HG03558 (cell line): ENCODE data around the gene ARMCX6.
"Not testable (repeated sequence)": the region's sequence is repeated elsewhere in the genome, so short reads cannot be mapped to it uniquely, and the experiment has no call there.

Experiments used
- ATAC-seq: cut with Tn5 transposase; IDR thresholded peaks from one replicate; pipeline ENCODE4 v1.9.1; 2021; ENCODE audit warnings: moderate number of reproducible peaks; ENCODE audit not compliant: unreplicated experiment; ENCODE audit errors: extremely low read depth

ARMCX6 gene

DNA sequence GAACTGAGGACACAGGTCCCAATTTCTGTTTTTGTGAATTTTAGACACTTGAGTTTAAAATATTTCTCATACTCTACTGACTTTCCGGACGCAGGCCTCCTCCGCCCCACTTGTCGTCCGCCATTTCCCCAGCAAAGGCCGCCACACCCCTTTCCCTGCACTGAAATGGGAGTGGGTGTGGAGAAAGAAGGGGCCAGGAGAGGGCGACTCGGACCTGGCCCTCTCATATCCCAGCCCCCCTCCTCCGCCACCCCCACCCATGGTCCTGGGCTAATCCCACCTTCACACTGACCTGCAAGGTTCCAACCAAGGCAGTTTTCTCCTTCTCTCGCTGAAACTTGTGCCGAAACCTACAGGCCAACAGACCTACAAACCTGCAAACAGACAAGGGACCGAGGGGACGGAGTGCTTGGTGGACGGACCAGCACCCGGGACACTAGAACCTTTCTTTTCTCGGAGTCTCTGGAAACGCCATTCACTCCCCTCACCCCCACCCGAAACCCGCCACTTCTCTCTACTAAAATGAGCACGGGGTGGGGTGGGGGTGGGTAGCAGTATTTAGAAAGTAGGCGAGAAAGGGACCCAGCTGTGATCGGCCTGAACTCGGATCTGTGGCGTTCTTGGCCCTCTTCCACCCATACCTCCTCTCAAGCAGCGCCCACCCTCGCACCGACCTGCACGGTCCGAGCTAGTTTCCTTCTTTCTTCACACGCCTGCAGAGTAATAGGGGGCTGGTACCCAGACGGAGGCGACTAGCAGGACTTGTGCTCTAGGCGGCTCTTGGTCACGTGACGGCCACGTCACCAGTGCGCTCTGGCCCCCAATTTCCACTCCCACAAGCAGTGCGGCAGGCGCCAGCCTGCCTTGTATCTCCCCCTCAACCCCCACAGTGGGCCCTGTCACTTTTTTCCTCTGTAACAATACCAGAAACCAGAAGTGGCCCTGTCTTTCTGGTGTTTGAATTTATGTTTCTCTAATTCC is at the start of gene ARMCX6:
Gene ARMCX6 (minus strand): TSS at position 790 of the 981 bp plus-strand sequence. CDS start 1,380 bp downstream, outside the sequence.
- peak; percentile 84 for ATAC-seq

DNA sequence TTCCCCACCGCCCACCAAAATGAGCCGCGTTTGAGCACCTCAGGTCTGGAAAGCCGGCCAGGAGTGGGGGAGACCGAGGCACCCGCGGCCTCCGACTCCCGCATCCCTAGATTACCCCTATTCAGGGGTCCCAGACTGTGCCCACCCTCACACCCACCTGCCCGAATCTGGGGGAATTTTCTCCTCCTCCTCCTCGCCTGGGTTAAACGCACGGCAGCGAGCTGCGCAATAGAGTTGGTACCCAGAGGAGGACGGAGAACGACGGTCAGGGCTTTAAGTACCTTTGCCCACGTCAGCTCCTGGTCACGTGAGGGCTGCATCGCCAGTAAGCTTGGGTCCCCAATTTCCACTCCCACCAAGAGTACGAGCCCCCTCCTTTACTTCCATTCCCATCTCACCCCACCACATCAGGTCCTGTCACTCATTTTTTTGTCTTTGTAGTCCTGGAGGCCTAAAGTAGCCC is 41.8 kb upstream of the ARMCX6 start, which contains the start of gene ARMCX2:
Gene ARMCX2 (minus strand): TSS at position 250 of the 463 bp plus-strand sequence. CDS start 2,262 bp downstream, outside the sequence.
- ATAC-seq = no peak

DNA sequence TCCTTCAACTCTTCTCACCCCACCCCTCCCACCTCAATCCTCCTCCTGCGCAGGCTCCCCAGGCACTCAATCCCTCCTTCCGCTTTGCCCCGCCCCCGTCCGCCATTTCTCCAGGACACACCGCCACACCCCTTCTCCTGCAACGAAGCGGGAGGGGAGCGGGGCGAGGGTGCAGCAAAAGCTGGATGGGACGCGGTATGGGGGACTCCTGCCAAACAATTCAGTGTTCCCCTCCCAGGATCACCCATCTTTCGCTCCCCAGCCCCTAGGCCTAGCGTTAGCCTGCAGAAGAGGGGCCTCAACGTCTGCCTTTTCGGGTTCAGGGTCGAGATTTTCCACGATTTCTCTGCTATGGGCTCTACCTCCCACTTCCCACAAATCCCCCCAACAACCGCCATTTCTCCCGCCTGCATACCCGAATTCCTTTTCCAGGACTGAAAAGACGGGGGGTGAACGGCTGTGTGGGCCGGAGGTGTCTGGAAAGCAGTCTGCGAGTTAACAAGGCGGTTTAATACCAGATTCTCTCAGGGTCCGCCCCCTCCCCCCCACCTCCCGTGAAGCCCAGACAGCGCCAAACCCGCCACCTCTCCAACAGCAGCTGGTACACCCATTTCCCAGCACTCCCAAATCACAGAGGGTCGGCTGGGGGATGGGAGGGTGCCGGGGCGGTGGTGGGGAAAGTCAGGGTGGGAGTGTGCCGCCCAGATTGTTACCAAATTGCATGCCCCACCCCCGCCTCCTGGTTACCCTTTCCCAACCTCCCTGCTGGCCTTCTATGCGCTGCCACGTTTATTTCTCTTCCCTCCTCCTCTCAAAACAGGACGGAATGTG is 41.1 kb upstream of the ARMCX6 start:
- peak; percentile 45 for ATAC-seq

DNA sequence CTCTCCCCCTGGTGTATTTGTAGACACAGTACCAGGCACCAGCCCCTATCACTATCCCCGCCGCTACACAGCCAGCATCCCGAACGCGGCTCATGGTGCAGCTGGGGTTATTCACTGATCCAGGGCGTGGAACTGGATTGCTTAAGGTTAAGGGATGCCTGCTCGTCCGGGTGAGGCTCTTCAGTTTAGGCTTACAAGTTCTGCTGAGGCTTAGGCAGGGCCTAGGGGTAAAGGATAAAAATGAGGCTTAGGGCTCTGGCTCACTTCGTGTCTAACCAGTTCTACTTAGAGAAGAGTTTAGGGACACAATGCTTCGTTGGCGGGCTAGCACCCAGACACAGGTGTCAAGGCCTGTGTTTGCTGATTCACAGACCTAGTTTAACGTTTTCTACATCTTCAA is 39.7 kb upstream of the ARMCX6 start:
- ATAC-seq = no peak

DNA sequence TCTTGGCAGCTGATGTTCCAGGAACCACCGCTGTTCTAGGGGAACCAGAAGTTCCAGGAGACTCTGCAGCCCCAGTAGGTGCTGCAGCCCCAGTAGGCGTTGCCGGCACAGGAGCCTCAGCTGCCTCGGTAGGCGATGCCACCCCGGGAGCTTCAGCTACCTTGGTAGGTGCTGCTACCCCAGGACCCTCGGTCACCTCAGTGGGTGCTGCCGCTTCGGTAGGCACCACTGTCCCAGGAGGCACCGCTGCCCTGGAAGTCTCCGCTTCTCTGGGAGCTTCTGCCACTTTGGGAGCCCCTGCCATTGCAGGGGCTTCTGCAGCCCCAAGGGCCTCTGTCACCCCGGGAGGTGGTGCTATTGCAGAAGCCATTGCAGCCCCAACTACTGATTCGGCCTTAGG is 39.0 kb upstream of the ARMCX6 start:
- ATAC-seq = no peak

DNA sequence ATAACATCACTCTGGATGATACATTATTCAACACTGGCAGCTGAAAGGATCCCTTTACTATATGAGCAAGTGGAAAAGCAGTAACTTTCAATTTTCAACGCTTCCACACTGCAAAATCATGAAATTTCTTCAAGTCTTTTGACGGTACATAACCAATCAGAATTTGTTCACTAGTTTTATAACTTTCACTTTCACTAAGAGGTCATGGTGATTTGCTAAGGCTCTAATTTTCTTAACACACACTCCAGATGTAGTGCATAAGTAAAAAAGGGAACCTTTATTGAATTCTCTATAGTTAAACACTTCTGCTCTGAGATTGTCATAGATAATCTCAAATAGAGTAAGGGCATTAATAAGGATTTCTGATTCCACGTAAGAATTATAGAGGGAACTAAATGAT is 37.7 kb upstream of the ARMCX6 start:
- no peak for ATAC-seq

DNA sequence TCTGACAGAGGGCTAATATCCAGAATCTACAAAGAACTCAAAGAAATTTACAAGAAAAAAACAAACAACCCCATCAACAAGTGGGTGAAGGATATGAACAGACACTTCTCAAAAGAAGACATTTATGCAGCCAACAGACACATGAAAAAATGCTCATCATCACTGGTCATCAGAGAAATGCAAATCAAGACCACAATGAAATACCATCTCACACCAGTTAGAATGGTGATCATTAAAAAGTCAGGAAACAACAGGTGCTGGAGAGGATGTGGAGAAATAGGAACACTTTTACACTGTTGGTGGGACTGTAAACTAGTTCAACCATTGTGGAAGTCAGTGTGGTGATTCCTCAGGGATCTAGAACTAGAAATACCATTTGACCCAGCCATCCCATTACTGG is 29.9 kb upstream of the ARMCX6 start:
- not testable (repeated sequence) for ATAC-seq

DNA sequence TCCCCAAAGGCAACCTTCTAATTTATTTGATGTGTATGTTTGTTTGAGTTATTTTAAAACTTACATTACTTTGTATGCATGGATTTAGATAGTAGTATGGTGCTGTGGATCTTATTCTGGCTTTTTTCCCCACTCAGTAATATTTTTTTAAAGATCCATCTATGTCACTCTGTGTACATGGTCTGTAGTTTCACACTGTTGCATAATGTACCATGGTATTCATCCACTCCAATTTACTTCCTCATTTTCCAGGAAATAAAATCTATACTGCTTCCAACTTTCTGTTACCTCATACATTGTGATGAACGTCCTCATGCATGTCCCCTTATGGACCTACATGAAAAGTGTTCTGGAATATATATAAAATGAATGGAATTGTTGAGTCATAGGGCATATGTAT is 24.3 kb upstream of the ARMCX6 start:
- ATAC-seq = no peak

DNA sequence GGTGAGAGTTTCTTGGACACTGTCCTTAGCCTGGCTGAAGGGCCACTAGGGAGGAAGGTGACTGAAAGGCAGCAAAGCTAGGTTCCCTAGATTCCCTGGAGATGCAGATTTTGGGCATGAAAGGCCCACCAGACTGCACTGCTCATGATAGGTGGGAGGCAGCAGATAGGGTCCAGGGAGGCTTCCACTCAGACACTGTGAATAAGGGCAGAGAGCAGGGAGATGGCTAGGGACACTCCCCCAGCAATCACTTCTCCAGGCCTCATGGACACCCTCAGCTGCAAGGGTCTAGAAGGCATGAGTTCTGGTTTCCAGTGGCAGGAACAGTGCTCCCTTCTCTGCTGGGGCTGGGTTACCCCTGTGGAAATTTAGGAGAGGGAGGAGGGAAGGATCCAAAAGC is 21.8 kb upstream of the ARMCX6 start:
- ATAC-seq = no peak

DNA sequence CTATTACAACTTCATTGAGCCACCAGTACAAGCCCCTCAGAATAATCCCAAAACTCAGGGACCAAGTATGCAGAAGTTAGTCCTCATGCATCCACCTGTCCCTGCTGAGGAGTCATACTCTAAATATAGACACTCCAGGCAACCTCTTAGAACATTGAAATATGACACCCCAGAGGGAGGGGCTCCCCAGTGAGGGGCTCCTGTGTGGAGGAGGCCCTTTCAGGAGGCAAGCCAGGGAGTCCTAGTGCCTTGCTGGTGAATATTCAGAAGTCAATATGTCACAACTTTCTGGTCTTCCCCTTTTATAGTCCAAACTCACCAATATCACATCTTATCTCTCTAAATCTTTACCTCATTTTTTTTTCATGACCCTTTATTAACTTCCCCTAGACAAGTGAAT is 1.6 kb upstream of the ARMCX6 start:
- no peak for ATAC-seq

DNA sequence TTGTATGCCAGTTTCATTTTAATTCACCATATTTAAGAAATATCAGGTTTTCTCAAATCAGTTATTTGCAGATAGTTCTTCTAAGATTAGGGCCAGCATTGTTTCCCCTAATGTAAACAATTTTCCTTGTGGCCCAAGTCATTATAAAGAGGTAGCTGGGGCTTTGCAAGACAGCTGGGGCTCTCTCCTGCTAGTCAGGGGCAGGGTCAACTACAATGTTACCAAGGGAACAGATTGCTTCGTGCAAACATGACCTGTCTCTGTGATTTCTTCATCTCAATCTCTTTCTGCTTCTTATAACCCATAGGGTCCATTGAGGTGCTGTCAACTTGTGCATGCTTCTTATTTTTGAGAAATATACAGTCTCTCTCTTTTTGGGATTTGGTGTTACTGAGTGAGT is 12.1 kb downstream of the ARMCX6 start:
- no peak for ATAC-seq

DNA sequence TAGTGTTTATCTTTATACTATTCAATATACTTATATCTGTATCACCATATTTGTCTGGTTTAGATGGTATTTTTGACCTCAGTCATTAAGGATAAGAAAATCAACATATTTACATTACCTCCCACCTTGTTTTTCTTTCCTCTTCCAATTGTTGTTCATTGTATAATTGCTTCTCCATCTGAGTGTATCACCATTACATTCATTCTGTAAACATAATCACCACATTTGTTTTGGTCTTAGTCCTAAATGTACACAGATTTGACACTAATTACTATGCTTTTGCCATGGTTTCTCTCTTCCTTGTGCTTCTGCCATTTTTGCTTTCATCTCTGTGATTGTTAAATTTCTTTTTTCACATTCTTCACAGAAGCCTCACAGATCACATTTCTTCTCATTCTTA is 12.7 kb downstream of the ARMCX6 start:
- no peak for ATAC-seq

DNA sequence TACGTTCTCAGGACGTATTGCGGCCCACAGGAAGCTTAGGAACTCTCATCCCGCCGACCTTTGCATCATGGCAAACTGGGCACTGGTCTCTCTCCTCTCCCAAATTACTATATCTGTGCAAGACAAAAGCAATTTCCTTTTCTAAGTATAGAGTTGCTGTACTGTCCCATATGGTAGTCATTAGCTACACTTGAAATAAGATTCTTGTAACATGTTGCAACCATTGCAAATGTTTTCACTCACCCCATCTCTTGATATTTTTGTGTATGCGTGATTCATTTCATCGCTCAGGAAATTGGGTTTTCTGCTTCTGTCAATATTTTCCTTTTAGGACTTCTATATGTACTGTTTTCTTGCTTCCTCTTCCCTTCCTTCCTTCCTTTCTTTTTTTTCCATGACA is 15.7 kb downstream of the ARMCX6 start:
- no peak for ATAC-seq

DNA sequence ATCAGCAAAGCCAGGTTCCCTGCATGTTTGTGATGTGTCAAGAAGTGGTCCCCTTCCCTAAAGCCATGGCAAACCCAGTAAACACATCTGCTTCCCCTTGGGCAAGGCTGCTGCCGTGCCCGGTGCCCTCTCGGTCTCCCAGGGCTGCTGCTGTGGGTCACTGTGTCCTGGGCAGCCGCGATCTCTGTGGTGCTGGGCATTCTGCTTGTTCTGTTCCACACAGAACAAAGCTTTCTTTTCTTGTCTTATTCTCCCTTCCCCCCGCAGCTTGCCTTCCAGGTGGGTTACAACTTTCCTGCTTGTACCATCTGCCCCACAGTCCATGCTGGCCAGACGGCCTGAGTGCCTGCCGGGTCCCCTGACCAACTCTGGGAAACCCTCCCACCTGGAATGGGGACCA is 18.2 kb downstream of the ARMCX6 start:
- ATAC-seq = not testable (repeated sequence)

DNA sequence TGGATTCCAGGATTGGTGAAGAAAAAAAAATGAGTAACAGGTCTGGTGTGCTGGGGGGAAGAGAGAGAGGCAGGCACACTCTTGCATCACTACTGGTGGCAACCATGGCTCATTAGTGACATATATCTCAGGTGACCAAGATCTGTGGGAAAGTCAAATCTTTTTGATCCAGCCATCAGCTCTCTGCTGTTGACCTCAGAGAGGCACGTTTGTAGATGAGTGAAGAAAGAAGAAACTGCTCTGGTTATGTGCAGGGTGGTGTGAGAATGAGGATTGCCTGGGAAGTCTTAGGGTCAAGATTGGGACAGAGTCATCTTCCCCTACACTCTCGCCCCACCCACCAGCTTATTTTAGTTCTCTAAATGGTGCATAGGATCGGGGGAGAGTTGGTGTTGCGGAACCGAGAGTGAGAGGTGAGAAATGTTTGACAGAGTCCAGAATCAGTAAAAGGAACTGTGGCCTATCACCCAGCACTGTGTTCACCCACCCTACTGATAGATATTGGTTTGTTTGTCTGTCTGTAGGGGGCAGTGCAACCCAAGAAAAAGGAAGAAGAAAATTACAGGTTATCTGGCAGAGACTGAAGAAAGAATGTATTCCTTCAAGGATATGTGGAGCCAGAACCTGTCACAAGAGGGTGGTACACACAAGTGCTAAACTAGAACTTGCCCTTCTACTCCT is 21.9 kb downstream of the ARMCX6 start:
- peak; percentile 91 for ATAC-seq
